ENCODE measurements around the gene NKTR.

Gene NKTR

DNA sequence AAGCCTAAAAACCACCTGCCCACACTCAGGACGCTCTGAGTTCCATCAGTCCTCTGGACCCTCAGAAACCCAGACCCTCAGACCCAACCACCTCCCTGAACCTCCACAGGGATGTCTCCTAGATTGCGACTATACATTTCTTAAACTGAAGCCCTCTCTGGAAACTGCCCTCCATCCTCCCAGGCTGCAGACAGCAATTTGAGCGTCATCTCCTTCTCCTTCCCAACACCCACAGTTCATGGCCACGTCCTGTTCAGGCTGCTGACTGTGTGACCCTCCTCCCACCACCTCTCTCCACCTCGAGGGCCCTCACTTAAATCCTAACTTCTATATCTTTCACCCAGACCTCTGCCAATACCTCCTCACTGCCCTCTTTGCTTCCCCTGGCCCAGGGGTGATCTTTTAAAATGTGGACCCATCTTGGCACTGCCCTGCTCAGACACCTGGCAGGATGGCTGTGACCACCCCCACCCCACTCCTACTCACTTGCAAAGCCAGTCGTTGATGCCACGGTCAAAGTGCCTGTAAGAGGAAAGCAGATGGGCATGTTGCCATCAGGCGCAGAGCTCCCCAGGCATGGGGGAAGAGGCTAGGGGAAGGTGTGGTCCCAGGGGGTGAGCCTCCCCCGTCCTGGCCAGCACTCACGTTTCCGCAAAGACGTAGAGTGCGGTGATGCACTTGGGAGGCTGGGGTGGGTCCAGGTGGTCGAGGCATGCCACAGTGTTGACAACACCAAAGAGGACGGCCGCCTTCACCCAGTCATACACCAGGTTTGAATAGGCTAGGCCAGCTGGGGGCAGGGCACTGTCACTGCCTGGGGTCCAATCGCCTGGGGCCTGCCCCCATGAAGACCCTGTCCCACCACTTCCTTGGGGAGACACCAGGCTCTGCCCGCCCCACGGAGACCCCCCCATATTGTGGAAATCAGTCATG, 96.1 kb downstream of the NKTR start:
- DNase-seq (ENCODE audit: low read depth), result no peak

GRCh38 chr3:42697289-42698051, 97.0 kb downstream of the NKTR start:
- DNase-seq (ENCODE audit: low read depth), result no peak
